Nephron (organoid): ENCODE results near the gene KCNH8.

Experiments
- H3K27ac Mint-ChIP-seq, 3 experiments: 2 replicates each; pipeline ENCODE4 v1.8.0; 2020; ENCODE audit warnings: mixed read lengths in 3 of 3, mild to moderate bottlenecking in 2 of 3, moderate library complexity in 1 of 3
- H3K27me3 Mint-ChIP-seq: 2 replicates; pipeline ENCODE4 v1.8.0; 2021; ENCODE audit warnings: low read depth, mild to moderate bottlenecking, moderate library complexity, mixed read lengths
- H3K36me3 Mint-ChIP-seq: 2 replicates; pipeline ENCODE4 v1.8.0; 2020; ENCODE audit warnings: low read depth, mixed read lengths
- H3K4me1 Mint-ChIP-seq: 2 replicates; pipeline ENCODE4 v1.8.0; 2020; ENCODE audit warnings: mixed read lengths
- H3K4me3 Mint-ChIP-seq, 3 experiments: 2 replicates each; pipeline ENCODE4 v1.8.0; 2020; ENCODE audit warnings: mild to moderate bottlenecking in 3 of 3, mixed read lengths in 3 of 3, moderate library complexity in 2 of 3
- H3K9me3 Mint-ChIP-seq: 2 replicates; pipeline ENCODE4 v1.8.0; 2020; ENCODE audit warnings: mixed read lengths
- CTCF ChIP-seq, 3 experiments: fragments of 200-600 bp; sonication (generic); IDR thresholded peaks; one replicate each; pipeline ENCODE4 v1.5.0; 2021; ENCODE audit warnings: antibody characterized with exemption in 3 of 3; ENCODE audit not compliant: unreplicated experiment in 3 of 3

KCNH8 gene

GRCh38 chr3:19342389-19342788 lies 194.1 kb downstream of the KCNH8 start:
- no peak overlapping the region for H3K27ac Mint-ChIP-seq
- H3K4me1 Mint-ChIP-seq, result no peaks in the 10 kb centered on the region
- no peak overlapping the region for H3K4me3 Mint-ChIP-seq
- no peak for TF ChIP-seq CTCF (IDR thresholded peaks at IDR 0.05; ENCODE audit: unreplicated experiment in 3 of 3)
- H3K36me3 Mint-ChIP-seq, result no peaks in the 10 kb centered on the region
- no peaks in the 10 kb centered on the region for H3K27me3 Mint-ChIP-seq
- H3K9me3 Mint-ChIP-seq, result no peaks in the 10 kb centered on the region

- TF ChIP-seq CTCF (IDR thresholded peaks at IDR 0.05; ENCODE audit: unreplicated experiment in 3 of 3), result no peak
- Mint-ChIP-seq H3K27ac (no peak overlapping the region), H3K9me3 (no peaks in the 10 kb centered on the region), H3K36me3 (no peaks in the 10 kb centered on the region), H3K4me1 (no peaks in the 10 kb centered on the region), H3K4me3 (no peak overlapping the region), H3K27me3 (no peaks in the 10 kb centered on the region)
These were observed 198.4 kb downstream of the KCNH8 start for GRCh38 chr3:19346759-19347158.

- no peaks in the 10 kb centered on the region for H3K4me1 Mint-ChIP-seq
- no peaks in the 10 kb centered on the region for H3K9me3 Mint-ChIP-seq
- H3K27me3 Mint-ChIP-seq, result no peaks in the 10 kb centered on the region
- H3K27ac Mint-ChIP-seq, result no peak overlapping the region
- TF ChIP-seq CTCF (IDR thresholded peaks at IDR 0.05; ENCODE audit: unreplicated experiment in 3 of 3), result no peak
- H3K36me3 Mint-ChIP-seq, result no peaks in the 10 kb centered on the region
- H3K4me3 Mint-ChIP-seq, result no peak overlapping the region
These were observed 199.4 kb downstream of the KCNH8 start for GRCh38 chr3:19347671-19348070.

- Mint-ChIP-seq H3K9me3 (peaks cover 7% of the 10 kb centered on the region), H3K4me3 (no peak overlapping the region), H3K36me3 (no peaks in the 10 kb centered on the region), H3K27ac (peak overlapping the region in 1 of 3 experiments; percentile 0), H3K27me3 (no peaks in the 10 kb centered on the region), H3K4me1 (no peaks in the 10 kb centered on the region)
- no peak for TF ChIP-seq CTCF (IDR thresholded peaks at IDR 0.05; ENCODE audit: unreplicated experiment in 3 of 3)
These were observed 200.2 kb downstream of the KCNH8 start for GRCh38 chr3:19348500-19348899.

GRCh38 chr3:19348941-19349564 lies 200.7 kb downstream of the KCNH8 start:
- peaks cover 11% of the 10 kb centered on the region for H3K9me3 Mint-ChIP-seq
- no peaks in the 10 kb centered on the region for H3K4me1 Mint-ChIP-seq
- H3K36me3 Mint-ChIP-seq, result no peaks in the 10 kb centered on the region
- no peaks in the 10 kb centered on the region for H3K27me3 Mint-ChIP-seq
- TF ChIP-seq CTCF (IDR thresholded peaks at IDR 0.05; ENCODE audit: unreplicated experiment in 3 of 3), result peak; percentile 53 to 71 (median 65)
- peak overlapping the region in 1 of 3 experiments; percentile 0 for H3K27ac Mint-ChIP-seq
- H3K4me3 Mint-ChIP-seq, result no peak overlapping the region

GRCh38 chr3:19357947-19358346 lies 209.6 kb downstream of the KCNH8 start:
- Mint-ChIP-seq H3K27me3 (no peaks in the 10 kb centered on the region), H3K36me3 (no peaks in the 10 kb centered on the region), H3K4me1 (no peaks in the 10 kb centered on the region), H3K27ac (no peak overlapping the region), H3K4me3 (no peak overlapping the region), H3K9me3 (peaks cover 10% of the 10 kb centered on the region)
- no peak for TF ChIP-seq CTCF (IDR thresholded peaks at IDR 0.05; ENCODE audit: unreplicated experiment in 3 of 3)
